Inflammatory macrophage treated with lipopolysaccharide for 1 hour (primary cell): ENCODE measurements around the gene PLXND1.

Experiments used
- DNase-seq, 2 donors: peaks; one replicate each; pipeline ENCODE4 v3.0.0-alpha.2; 2020 to 2022

The PLXND1 gene

DNA sequence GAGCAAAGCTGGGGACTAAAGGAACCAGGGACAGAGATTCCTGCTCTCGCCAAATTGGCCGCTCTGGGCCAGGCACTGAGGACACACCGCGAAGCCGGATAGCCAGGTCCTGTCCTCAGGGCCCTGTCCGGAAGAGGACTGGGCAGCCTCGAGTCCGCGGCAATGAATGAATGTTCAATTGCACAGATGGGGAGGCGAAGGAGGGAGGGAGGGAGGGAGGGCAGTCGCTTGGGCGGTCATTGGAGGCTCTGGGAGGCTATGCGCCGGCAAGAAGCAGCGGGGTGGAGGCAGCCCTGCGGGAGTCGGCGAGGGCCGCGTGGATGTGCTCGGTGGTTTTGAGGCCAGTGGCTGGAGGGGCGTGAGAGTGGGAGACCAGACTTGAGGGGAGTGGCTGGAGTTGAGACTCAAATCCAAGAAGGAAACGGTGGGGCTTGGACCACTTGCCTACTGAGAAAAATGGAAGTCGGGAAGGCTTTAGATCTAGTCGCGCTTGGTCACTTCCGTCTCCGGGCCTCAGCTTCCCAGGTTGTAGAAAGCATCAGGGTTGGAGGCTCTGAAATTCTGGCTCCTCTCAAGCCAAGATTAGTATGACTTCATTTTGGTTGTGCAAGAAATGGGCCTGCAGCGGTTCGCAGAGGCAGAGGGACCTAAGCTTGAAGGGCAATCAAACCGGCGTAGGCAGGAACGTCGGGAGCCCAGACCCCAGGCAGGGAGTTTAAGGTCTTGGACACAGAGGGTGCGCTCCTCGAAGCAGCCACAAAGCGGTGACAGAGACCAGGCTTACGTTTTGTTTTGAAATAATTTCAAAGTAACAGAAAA, 21.1 kb upstream of the PLXND1 start:
- peak; percentile 80 to 91 for DNase-seq

DNA sequence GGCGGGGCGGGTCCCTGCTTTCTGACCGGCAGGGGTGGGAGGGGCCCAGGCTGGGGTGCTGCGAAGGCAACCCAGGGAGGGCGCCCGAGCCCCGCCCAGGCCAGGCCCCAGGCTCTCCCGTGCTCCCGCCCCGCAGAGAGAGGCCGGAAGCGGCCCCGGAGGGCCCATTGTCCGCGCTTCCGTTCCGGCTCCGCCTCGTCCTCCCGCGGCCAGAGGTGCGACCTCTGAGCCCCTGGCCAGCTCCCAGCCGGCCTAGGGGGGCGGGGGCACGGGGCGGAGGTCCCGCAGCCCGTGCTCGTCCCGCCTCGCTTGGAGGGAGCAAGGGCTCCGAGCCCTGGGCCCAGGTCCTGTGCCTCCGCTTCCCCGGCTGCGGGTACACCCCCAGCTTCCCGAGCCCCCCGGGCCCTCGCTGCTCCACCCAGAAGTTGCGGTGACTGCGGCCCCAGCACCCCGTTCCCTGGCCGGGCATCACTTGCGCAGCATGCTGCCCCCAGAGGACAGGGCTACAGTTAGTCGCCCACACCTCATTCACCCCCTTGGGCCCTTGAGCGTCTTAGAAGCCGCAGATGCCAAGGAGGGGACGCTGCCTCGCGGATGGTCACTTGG, 20.4 kb upstream of the PLXND1 start:
- peak; percentile 89 to 92 for DNase-seq

DNA sequence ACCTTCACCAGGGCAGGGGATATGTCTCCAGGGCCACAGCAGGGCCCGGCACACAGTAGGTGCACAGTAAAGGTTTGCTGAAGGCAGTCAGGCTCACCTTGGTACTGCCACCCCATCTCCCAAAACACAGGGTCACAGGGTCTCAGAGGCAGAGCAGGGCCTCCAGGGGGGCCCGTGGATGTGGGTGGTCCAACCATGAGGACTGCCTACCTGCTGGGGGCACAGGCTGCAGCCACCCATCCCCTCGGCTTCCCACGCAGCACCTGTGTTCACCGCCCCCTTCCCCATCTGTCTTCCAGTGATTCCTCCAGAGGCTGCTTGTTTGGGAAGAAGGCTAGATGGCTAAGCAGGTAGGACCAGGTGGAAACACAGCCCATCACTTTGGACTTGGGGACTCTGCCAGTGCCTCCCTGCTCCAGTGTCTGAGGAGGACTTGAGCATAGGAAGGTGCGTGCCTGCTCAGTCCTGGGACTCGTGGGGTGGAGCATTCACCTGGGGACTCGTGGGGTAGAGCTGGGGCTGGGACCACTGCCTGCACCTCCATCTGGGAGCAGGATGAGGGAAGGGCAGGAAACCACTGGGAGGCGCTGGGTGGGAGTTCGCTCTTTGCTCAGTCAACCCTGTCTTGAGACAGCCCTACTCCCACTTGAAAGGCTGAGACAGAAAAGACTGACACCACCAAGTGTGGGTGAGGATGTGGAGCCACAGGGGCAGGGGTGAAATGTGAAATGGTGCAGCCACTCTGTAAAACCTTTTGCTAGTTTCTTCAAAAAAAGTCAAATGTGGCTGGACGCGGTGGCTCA, 18.8 kb upstream of the PLXND1 start:
- DNase-seq: peak; percentile 56 to 92

DNA sequence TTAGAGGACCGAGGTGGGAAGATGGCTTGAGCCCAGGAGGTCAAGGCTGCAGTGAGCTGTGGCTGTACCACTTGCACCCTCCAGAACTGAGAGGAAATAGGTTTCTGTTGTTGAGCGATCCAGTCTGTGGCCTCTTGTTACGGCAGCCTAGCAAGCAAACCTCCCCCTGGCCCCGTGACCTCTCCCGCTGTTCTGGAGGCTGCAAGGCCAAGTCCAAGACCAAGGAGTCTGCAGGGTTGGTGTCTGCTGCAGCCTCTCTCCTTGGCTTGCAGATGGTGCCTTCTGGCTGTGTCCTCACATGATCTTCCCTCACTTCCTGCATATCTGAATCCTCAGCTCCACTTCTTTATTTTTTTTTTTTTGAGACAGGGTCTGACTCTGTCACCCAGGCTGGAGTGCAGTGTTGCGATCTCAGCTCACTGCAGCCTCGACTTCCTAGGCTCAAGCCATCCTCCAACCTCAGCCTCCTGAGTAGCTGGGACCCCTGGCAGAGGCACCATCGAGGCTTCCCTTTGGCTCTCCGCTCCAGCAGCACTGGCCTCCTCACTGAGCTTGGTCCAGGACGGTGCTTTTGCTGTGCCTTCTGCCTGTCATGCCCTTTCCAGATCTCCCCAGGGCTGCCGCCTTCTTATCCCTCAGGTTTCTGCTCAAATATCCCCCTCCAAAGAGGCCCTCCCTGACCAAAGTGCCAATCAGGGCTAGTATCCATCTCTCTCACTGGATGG, 18.0 kb upstream of the PLXND1 start:
- DNase-seq: peak; percentile 26 to 67

DNA sequence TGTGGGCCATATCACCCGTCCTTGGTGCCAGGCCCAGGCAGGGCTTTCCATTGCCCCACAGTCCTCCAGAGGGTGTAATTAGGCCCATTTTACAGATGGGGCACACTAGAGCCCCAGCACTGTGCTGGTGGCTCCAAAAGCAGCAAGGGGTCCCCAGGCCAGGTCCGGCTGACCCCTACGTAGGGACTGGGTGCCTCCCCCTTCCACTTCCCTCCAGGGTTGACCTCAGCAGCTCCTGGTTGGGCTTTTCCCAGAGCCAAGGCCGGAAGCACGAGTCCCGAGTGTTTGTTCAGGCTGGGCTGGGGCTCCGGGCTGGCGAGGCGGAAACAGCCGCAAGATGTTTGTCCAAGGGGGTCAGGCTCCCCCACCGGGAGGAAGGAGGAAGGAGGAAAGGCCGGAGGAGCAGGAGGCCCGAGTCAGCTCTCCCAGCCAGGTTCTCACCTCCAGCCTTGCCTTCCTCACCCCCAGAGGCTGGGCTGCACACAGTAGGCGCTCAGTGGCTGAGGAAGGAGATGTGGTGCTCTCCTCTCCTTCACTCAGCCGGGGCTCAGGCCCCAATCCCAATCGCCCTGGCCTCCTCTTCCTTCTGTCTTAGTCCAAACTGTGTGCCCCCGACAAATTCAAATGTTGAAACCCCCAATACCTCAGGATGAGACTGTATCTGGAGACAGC, 17.1 kb upstream of the PLXND1 start:
- DNase-seq: no peak

DNA sequence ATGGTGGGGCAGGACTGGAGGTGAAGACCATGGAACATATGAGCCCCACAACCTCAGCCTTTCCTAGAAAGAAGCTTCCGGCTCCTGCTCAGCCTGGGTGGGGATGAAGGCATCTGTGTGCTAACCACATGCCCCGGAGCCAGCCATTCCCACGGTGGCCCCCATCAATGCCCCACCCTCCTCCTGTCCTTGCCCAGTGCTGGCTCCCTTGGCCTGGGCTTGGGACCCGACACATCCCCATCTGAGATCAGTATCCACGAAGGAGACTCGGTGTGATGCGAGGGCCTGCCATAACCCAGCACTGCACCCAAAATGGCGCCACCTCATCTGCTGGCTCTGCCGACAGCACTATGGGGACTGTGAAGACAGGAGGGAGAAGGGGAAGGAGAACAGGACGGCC, 16.5 kb upstream of the PLXND1 start:
- no peak for DNase-seq

DNA sequence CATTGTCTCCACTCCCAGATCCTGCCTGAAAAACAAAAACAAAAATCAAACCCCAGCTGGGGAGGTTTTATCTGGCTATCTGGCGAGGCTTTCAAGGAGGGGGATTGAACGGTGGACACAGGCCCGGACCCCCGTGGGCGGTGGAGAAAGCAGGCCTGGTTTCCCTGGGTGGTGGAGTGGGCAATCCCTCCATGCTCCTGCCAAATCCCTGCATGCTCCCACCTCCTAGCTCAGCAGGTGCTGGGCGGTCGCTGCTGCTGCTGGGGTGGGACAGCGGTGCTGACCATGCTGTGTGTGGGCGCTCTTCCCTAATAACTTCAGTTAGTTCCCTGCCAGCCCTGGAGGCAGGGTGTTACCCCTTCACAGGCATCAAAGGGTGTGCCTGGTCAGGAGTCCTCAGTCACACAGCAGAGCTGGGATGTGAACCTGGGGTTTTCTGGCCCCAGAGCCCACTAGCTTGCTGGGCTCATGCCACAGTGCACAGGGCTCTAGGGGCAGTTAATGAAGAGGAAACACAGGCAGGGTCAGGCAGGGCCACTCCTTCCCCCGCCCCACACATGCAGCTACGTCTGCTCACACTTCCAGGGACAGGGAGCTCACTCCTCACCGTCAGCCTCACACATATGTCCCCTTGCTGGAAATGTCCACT, 15.9 kb upstream of the PLXND1 start:
- peak; percentile 38 to 80 for DNase-seq

DNA sequence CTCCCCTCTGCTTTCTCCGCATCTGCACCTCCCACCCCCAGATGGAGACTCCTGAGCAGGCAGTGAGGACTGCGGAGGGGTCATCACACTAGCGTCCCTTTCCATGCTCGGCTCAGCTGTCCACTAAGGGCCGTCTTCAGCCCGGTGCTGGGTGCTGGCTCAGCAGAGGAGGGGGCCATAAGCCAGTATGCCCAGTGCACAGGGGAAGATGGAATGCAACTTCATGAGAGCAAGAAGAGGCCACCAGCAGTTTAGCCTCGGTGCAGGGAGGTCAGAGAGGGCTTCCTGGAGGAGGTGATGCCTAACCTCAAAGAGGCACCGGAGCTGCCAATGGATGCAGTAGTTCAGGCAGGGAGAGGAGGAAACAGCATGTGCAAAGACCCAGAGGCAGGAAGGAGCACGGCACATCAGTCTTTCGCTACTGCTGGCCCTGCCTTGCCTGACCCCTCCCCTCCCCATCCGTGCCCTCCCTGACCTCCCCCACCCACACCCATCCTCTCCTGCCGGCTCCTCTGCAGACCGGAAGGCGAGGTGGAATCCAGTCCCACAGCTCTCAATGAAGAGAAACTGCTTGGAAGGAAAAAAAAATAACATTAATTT, 15.2 kb upstream of the PLXND1 start:
- DNase-seq: no peak

DNA sequence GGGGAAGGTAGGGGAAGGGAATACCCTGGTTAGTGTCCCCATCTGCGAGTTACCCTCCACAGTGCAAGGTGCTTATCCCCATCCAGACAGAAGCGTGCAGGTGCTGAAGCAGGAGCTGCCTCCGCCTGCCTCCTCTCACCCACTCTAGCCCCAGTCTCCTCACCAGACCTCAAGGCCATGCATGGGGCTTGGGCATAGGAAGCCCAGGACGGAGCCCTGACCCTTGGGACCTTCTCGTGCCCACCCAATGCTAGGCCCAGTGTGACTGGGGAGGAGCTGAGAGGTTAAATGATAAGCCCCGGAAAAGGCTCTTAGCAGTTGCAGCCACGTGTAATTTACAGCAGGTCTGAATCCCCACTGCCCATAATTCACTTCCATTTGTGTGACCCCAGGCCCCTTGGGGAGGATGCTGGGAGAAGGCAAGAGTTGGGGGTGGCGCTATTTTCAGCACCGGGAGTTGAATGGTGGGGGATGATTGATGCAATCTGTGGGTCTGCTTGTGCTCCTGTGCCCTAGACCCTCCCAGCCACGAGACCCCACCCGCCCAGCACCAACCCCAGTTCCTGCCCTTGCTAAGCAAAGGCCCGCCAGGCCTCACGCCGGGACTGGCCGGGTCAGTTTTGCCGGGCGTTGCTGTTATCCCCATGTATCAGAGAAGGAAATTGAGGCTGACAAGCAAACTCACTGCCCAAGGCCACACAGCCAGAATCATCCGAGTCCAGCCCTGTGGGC, 14.5 kb upstream of the PLXND1 start:
- no peak for DNase-seq

DNA sequence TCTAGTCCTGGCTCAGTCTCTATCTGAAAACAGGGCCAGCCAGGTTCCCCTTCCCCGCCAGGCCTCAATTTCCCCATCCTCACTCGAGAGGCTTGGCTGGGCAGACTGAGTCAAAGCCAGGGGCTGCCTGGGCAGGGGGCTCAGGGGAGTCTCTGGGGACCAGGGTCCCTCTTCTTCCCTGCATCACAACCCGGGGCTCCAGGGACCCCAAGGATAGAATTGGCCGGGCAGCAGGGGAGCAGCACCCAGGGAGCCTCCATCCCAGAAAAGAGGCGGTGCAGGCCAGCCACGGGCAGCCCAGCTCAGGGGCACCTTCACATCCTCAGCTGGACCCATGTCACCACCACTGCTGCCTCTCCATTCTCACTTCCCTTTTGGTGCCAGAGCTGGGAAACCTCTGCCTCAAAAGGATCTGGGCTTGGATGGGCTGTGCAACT, 13.3 kb upstream of the PLXND1 start:
- peak; percentile 61 to 69 for DNase-seq

DNA sequence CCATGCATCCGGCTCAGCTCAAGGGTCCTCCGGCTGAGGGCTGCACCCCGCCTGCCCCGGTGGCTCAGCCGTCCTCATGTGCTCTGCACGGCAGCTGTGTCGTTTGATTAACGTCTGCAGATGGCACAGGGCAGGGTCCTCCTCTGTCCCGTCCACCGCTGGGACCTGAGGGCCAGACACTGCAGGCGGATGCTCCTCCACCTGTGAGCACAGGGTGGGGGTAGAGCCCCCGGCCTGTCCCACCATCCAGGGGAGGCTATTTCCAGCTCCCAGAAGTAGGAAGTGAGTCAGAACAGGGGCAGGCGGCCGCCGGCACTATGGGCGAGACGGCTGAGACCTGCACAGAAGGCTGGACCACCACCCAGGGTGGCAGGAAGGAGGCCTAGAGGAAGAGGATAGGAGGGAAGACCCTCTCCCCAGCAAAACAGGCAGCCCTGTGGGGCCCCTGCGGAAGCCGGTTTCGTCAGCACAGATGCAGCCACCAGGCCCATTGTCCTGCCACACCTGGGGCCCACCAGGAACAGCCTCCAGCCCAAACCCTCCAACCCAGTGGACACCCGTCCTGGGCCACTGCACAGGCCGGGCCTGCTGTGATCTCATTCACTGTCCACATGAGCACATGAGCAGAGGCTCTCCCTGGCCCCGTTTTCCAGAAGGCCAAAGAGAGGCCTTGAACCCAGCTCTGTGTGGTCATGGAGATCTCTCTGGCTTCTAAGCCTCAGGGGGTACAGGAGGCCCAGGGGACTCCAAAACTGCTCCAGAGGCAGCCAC, 12.6 kb upstream of the PLXND1 start:
- DNase-seq: no peak

DNA sequence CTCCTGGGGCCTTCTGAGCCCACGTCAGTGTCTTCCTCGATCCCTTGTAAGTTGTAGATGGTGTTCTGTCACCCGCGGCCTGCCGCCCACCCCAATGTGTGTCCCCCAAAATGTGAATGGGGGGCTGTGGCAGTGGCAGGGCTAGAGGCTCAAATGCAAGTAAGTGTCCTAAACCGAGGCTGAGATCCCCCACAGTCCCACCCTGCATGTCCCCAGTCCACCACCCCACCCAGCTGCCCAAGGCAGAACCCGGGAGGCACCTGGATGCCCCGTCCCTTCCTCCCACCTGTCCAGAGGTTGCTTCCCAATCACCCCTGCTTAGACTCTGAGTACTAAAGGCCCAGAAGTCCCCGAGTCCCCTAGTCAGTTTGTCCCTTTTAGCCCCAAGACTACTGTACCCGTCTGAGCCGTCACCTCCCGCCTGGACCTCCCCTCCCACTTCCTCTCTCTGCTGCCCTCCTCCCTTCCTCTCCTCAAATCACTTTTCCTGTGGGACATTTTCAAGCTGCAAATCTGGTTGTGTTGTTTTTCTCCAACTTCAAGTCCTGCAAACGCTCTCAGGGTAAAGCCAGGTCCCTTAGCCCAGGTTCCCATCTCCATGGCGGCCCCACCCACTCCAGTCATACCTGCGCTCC, 11.8 kb upstream of the PLXND1 start:
- DNase-seq: no peak

DNA sequence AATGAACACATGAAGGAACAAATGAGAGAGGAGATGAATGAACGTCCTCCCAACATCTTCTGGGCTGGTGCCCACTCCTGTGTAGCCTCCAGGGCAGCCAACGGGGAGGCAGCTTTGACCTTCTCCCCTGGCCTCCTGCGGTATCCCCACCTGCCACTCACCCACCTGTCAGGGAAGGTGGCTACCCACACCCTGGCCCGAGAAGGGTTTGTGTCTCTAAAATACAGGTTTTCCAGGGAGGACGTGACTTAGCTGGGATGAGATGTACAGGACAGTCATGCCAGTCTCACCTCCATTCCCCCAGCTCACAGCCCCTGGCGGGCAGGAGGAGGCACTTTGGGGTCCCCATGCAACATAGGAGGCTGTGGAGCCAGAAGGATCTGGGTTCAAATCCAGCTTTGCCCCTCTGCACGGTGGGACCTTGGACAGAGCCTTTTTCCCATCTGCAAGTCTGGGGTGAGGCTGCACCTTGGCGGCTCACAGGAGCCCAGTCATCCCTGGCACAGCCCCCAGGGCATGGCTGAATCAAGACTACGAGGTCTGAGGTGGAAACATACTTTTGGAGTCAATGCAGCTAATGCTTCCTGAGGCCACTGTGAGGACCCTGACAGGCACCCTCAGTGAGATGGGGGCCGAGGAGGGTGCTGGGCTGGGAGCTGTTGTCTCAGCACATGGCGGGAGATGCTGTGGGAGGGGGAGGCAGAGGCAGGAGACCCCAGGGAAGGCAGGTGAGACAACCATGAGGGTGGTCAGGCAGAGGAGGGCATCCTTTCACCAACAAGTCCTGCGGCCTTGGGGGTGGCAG, 11.1 kb upstream of the PLXND1 start:
- DNase-seq: no peak

DNA sequence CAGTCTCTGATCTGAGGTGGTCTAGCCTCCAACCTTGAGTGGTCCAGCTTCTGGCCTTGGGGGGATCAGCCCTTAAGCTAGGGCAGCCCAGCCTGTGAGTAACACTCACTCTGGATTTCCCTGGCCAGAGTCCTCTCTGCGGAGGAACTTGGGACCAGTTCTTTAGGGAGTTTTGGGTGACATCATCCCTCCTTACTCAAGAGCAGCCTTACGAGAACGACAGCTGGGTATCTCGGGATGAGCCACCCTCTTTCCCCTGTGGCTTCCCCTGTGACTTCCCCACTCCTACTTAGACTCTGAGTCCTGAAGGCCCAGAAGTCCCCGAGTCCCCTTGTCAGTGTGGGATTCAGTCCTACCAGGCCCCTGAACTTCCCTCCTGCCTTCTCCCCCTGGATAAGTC, 10.2 kb upstream of the PLXND1 start:
- peak; percentile 97 to 99 for DNase-seq

DNA sequence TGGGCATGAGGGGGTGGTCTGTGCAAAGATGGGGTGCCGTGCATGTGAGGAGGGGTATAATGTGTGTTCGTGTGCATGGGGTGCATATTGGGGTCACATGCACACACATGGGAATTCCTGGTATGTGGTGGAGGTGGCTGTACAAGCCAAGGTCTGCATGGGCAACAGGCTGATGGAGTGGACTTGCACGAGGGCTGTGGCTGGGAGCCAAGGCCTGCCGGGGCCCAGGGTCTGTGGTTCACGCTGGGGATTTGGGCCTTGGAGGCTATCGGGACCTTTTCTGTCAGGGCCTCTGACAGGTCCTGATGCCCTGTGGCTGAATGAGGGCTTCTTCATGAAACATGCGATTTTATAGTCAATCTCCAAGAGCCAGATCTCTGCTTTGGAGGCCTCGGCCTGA, 9.8 kb upstream of the PLXND1 start:
- no peak for DNase-seq

DNA sequence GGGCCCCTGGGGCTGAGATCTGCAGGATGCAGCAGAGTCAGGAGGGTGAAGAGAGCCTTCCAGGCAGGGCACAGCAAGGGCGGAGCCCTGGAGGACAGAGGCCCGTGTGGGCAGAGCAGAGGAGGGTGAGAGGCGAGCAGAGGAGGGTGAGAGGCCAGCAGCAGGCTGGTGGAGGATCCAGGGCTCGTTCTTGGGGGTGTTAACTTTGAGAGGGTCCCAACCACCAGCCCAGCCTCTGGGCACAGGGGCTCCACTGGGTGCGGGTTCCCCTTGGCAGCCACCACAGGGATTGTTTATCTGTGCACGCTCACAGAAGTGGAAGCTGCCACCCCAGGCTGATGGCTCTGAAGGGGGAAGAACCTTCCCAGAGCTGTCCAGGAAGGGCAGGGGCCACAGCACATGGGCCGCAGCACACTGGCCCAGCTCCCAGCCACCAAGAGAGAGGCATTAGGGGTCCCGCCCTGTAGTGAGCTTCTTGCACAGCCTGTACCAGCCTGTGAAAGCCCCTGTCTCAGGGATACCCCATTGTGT, 9.3 kb upstream of the PLXND1 start:
- DNase-seq: peak in 1 of 2 donors; percentile 62

DNA sequence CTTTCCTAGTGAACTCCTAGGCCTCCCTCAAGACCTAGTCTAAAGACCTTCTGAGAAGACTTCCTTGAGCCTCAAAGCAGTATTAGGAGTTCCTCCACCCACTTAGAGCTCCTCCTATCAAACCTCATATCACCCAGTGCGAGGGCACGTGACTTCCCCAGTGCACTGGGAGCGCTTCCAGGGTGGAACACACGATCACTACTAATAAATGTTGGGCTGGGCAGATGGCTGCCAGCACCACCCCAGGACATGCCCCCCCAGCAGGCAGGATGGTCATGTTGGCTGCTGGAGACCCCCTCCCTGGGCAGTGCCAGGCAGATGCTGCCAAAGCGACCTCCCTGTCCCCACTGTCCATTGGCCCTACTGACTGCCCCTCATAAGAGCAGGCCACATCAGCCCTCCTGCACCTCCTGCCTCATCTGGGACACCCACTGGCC, 8.5 kb upstream of the PLXND1 start:
- peak; percentile 70 to 88 for DNase-seq

DNA sequence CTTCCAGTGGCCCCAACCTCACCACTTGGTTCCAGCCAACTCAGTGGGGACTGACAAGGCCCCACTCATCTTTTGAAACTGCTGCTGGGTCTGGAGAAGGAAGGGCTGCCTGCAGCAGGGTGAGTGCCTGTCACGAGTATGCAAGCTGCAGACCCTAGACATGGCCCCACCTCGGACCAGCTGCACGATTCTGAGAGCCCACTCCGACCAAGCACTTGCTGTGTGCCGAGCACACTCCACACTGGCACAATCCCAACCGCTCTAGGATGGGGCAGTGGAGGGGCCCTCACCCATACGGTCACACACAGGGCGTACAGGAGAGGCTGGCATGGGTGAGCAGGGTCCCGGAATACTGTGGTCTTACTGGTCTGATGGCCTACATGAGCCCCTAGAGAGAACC, 8.0 kb upstream of the PLXND1 start:
- DNase-seq: no peak
